H9 (cell line): ENCODE data around the gene SNTG2. TPM values are rescaled to one million over a fixed set of nuclear protein-coding genes. Genes with fewer than 3 reads are reported as not detected.

Experiments
- DNase-seq: peaks from one replicate; pipeline ENCODE4 v3.0.0-alpha.2; 2017
- H2AFZ ChIP-seq: one replicate; pipeline ENCODE4 v1.6.1; 2013; ENCODE audit warnings: mild to moderate bottlenecking, low read length, control low read depth, moderate library complexity
- H2AK5ac ChIP-seq: 2 replicates; pipeline ENCODE4 v1.6.1; 2013; ENCODE audit warnings: low read length, control low read depth, mixed read lengths; ENCODE audit not compliant: insufficient read length
- H2BK120ac ChIP-seq: one replicate; pipeline ENCODE4 v1.6.1; 2013; ENCODE audit warnings: low read depth, mild to moderate bottlenecking, low read length, control low read depth, inconsistent platforms; ENCODE audit not compliant: poor library complexity, severe bottlenecking
- H2BK12ac ChIP-seq: 2 replicates; pipeline ENCODE4 v1.6.1; 2013; ENCODE audit warnings: low read length, control low read depth, mixed read lengths, low read depth; ENCODE audit not compliant: insufficient read length
- H2BK15ac ChIP-seq: 2 replicates; pipeline ENCODE4 v1.6.1; 2013; ENCODE audit warnings: low read depth, low read length, control low read depth
- H2BK20ac ChIP-seq: one replicate; pipeline ENCODE4 v1.6.1; 2013; ENCODE audit warnings: low read depth, mild to moderate bottlenecking, low read length, control low read depth, inconsistent platforms; ENCODE audit not compliant: poor library complexity, severe bottlenecking
- H2BK5ac ChIP-seq: 2 replicates; pipeline ENCODE4 v1.6.1; 2013; ENCODE audit warnings: low read length, control low read depth, mixed read lengths; ENCODE audit not compliant: insufficient read length
- H3K14ac ChIP-seq: 2 replicates; pipeline ENCODE4 v1.6.1; 2013; ENCODE audit warnings: low read length, control low read depth; ENCODE audit not compliant: insufficient read depth
- H3K18ac ChIP-seq: 2 replicates; pipeline ENCODE4 v1.6.1; 2013; ENCODE audit warnings: low read depth, mild to moderate bottlenecking, mixed read lengths, low read length, control low read depth; ENCODE audit not compliant: insufficient read length
- H3K23ac ChIP-seq: 2 replicates; pipeline ENCODE4 v1.6.1; 2013; ENCODE audit warnings: low read length, control low read depth, mixed read lengths, low read depth; ENCODE audit not compliant: insufficient read length
- H3K23me2 ChIP-seq: 2 replicates; pipeline ENCODE4 v1.6.1; 2013; ENCODE audit warnings: low read depth, mild to moderate bottlenecking, mixed read lengths, low read length, control low read depth; ENCODE audit not compliant: insufficient read length, poor library complexity, severe bottlenecking
- H3K27ac ChIP-seq: 2 replicates; pipeline ENCODE4 v1.5.1; 2013; ENCODE audit warnings: low read length, control low read depth, mixed read lengths, low read depth; ENCODE audit not compliant: insufficient read length
- H3K27me3 ChIP-seq: 2 replicates; pipeline ENCODE4 v1.6.1; 2013; ENCODE audit warnings: low read length, control low read depth, inconsistent platforms; ENCODE audit not compliant: insufficient read depth
- H3K4ac ChIP-seq: 2 replicates; pipeline ENCODE4 v1.6.1; 2013; ENCODE audit warnings: low read depth, mild to moderate bottlenecking, control low read depth, inconsistent platforms, low read length, moderate library complexity
- H3K4me1 ChIP-seq: 2 replicates; pipeline ENCODE4 v1.6.1; 2013; ENCODE audit warnings: low read length, control low read depth, inconsistent platforms; ENCODE audit not compliant: insufficient read depth
- H3K4me2 ChIP-seq: 2 replicates; pipeline ENCODE4 v1.6.1; 2013; ENCODE audit warnings: low read length, control low read depth, mixed read lengths; ENCODE audit not compliant: insufficient read length, insufficient read depth
- H3K56ac ChIP-seq: 2 replicates; pipeline ENCODE4 v1.6.1; 2013; ENCODE audit warnings: low read depth, mild to moderate bottlenecking, mixed read lengths, low read length, control low read depth; ENCODE audit not compliant: insufficient read length
- H3K79me1 ChIP-seq: 2 replicates; pipeline ENCODE4 v1.6.1; 2013; ENCODE audit warnings: low read depth, mild to moderate bottlenecking, moderate library complexity, low read length, control low read depth, inconsistent platforms; ENCODE audit not compliant: insufficient read depth, poor library complexity, severe bottlenecking
- H3K79me2 ChIP-seq: 2 replicates; pipeline ENCODE4 v1.6.1; 2013; ENCODE audit warnings: low read length, control low read depth, inconsistent platforms; ENCODE audit not compliant: insufficient read depth
- H3K9ac ChIP-seq: 2 replicates; pipeline ENCODE4 v1.6.1; 2013; ENCODE audit warnings: low read length, control low read depth, mixed read lengths; ENCODE audit not compliant: insufficient read length; ENCODE audit errors: extremely low read depth
- H3K9me3 ChIP-seq: one replicate; pipeline ENCODE4 v1.6.1; 2013; ENCODE audit warnings: low read depth, low read length, inconsistent platforms; ENCODE audit not compliant: control insufficient read depth
- H3T11ph ChIP-seq: one replicate; pipeline ENCODE4 v1.6.1; 2013; ENCODE audit warnings: mild to moderate bottlenecking, low read length, control low read depth, inconsistent platforms
- H4K20me1 ChIP-seq: one replicate; pipeline ENCODE4 v1.6.1; 2013; ENCODE audit not compliant: control insufficient read depth, insufficient read length, insufficient read depth
- H4K5ac ChIP-seq: 2 replicates; pipeline ENCODE4 v1.6.1; 2013; ENCODE audit warnings: low read depth, mild to moderate bottlenecking, mixed read lengths, low read length, control low read depth; ENCODE audit not compliant: insufficient read length
- H4K8ac ChIP-seq: replicated peaks from 2 replicates; pipeline ENCODE4 v1.6.1; 2013; ENCODE audit warnings: low read length, control low read depth, mixed read lengths, low read depth; ENCODE audit not compliant: insufficient read length
- H4K91ac ChIP-seq: 2 replicates; pipeline ENCODE4 v1.6.1; 2013; ENCODE audit warnings: low read depth, mild to moderate bottlenecking, moderate library complexity, mixed read lengths, low read length, control low read depth; ENCODE audit not compliant: insufficient read length
- H3K27ac Mint-ChIP-seq, 3 experiments: 2 replicates in 2 of 3; 3 replicates in 1 of 3; pipeline ENCODE4 v1.8.0; 2020 to 2021; ENCODE audit warnings: mixed read lengths in 3 of 3, mild to moderate bottlenecking in 1 of 3, moderate library complexity in 1 of 3
- H3K27me3 Mint-ChIP-seq: 2 replicates; pipeline ENCODE4 v1.8.0; 2021; ENCODE audit warnings: low read depth, mild to moderate bottlenecking, moderate library complexity, mixed read lengths
- H3K36me3 Mint-ChIP-seq, 3 experiments: 2 replicates in 2 of 3; 3 replicates in 1 of 3; pipeline ENCODE4 v1.8.0; 2020 to 2021; ENCODE audit warnings: low read depth in 3 of 3, mixed read lengths in 3 of 3; ENCODE audit not compliant: insufficient read depth in 1 of 3
- H3K4me1 Mint-ChIP-seq, 2 experiments: 2 replicates each; pipeline ENCODE4 v1.8.0; 2020; ENCODE audit warnings: mixed read lengths in 2 of 2
- H3K4me3 Mint-ChIP-seq, 2 experiments: 2 replicates in 1 of 2; 3 replicates in 1 of 2; pipeline ENCODE4 v1.8.0; 2020 to 2021; ENCODE audit warnings: mild to moderate bottlenecking in 2 of 2, mixed read lengths in 2 of 2, moderate library complexity in 1 of 2
- H3K9me3 Mint-ChIP-seq, 2 experiments: 2 replicates in 1 of 2; 3 replicates in 1 of 2; pipeline ENCODE4 v1.8.0; 2020; ENCODE audit warnings: mild to moderate bottlenecking in 2 of 2, mixed read lengths in 2 of 2, moderate library complexity in 1 of 2
- WGBS: extraction: QIAGEN DNeasy Blood & Tissue Kit; methylation state at CpG from one replicate; pipeline ENCODE4 v1.1.7; 2013; ENCODE audit warnings: missing lambda C conversion rate, low lambda C conversion rate, mixed read lengths; ENCODE audit not compliant: insufficient read length; ENCODE audit errors: extremely low coverage; 5-methylcytosine and 5-hydroxymethylcytosine counted together
- total RNA-seq: library from RNA; stranded (reverse); gene quantifications from 2 replicates; pipeline ENCODE4 v1.2.1, GENCODE V29; 2021
- TF ChIP-seq, protein P1 (sequence below): fragments of 200-600 bp; sonication (generic); conservative IDR thresholded peaks from 3 replicates; pipeline ENCODE4 v1.8.0; 2021; ENCODE audit warnings: antibody characterized with exemption, mild to moderate bottlenecking

The SNTG2 gene
- total RNA-seq, 1 experiment from 2014 or later: 13.2 TPM

GRCh38 chr2:1415501-1415900 is 464.9 kb downstream of the SNTG2 start:
- no peak overlapping the region for H3K23ac ChIP-seq
- H3K9ac ChIP-seq: no peak overlapping the region
- DNase-seq: no peak
- H3K9me3 ChIP-seq: no peaks in the 10 kb centered on the region
- H3K27me3 ChIP-seq: 0 out of 2 replicates have a peak, but pooled peaks cover 2% of the 10 kb centered on the region
- Mint-ChIP-seq H3K27ac (no peak overlapping the region), H3K27me3 (peaks cover 26% of the 10 kb centered on the region), H3K4me3 (no peak overlapping the region), H3K9me3 (no peaks in the 10 kb centered on the region; a peak in 1 of 5 replicates), H3K4me1 (peaks cover 13 to 14% of the 10 kb centered on the region in 2 experiments), H3K36me3 (no peaks in the 10 kb centered on the region; a peak in 1 of 7 replicates)
- H2BK20ac ChIP-seq: no peak overlapping the region
- H2BK5ac ChIP-seq: no peak overlapping the region
- no peak overlapping the region for H4K5ac ChIP-seq
- no peak overlapping the region for H3K4me2 ChIP-seq
- H3K4me1 ChIP-seq: no peaks in the 10 kb centered on the region
- H4K8ac ChIP-seq: no peak overlapping the region
- no CpG with 5 or more reads among the region's 6 CpGs for WGBS
- H2BK12ac ChIP-seq: no peak overlapping the region
- no peak overlapping the region for H2BK15ac ChIP-seq
- H3K4ac ChIP-seq: no peak overlapping the region
- no peak overlapping the region for H3K14ac ChIP-seq
- H3K79me1 ChIP-seq: no peaks in the 10 kb centered on the region
- no peak overlapping the region for H3T11ph ChIP-seq
- H4K91ac ChIP-seq: no peak overlapping the region
- no peak overlapping the region for H2BK120ac ChIP-seq
- H3K18ac ChIP-seq: no peak overlapping the region
- H2AFZ ChIP-seq: no peak overlapping the region
- no peaks in the 10 kb centered on the region for H3K79me2 ChIP-seq
- H2AK5ac ChIP-seq: no peak overlapping the region
- H4K20me1 ChIP-seq: no peaks in the 10 kb centered on the region
- H3K56ac ChIP-seq: no peak overlapping the region
- H3K23me2 ChIP-seq: no peaks in the 10 kb centered on the region
- no peak overlapping the region for H3K27ac ChIP-seq
- TF ChIP-seq, protein P1, sequence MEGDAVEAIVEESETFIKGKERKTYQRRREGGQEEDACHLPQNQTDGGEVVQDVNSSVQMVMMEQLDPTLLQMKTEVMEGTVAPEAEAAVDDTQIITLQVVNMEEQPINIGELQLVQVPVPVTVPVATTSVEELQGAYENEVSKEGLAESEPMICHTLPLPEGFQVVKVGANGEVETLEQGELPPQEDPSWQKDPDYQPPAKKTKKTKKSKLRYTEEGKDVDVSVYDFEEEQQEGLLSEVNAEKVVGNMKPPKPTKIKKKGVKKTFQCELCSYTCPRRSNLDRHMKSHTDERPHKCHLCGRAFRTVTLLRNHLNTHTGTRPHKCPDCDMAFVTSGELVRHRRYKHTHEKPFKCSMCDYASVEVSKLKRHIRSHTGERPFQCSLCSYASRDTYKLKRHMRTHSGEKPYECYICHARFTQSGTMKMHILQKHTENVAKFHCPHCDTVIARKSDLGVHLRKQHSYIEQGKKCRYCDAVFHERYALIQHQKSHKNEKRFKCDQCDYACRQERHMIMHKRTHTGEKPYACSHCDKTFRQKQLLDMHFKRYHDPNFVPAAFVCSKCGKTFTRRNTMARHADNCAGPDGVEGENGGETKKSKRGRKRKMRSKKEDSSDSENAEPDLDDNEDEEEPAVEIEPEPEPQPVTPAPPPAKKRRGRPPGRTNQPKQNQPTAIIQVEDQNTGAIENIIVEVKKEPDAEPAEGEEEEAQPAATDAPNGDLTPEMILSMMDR: no peak
